ENCODE results near the gene SOWAHA. TPM values are rescaled to one million over a fixed set of nuclear protein-coding genes. Genes with fewer than 3 reads are reported as not detected.
"Not testable (repeated sequence)": the region's sequence is repeated elsewhere in the genome, so short reads cannot be mapped to it uniquely, and the experiment has no call there.

Gene SOWAHA
- polyA plus RNA-seq, 3 donors, result not detected

GRCh38 chr5:132800545-132800944, 12.6 kb upstream of the SOWAHA start:
- Histone ChIP-seq H3K27me3 (ENCODE audit: control insufficient read depth in 2 of 2, insufficient read depth in 2 of 2, low read length in 2 of 2) (peaks cover 17 to 23% of the 10 kb centered on the region in 2 donors), H3K4me2 (replicated peaks; ENCODE audit: extremely low read depth, low read length, poor library complexity, severe bottlenecking) (no peak overlapping the region), H3K9ac (ENCODE audit: insufficient read depth, low read length, poor library complexity, severe bottlenecking) (no peak overlapping the region), H3K4me3 (replicated peaks in 1 of 3; ENCODE audit: low read depth in 2 of 3, low read length in 3 of 3) (no peak overlapping the region), H2AFZ (ENCODE audit: insufficient read depth, low read depth, low read length, poor library complexity, severe bottlenecking) (no peak overlapping the region), H3K27ac (ENCODE audit: low read depth in 1 of 2, low read length in 2 of 2) (no peak overlapping the region), H4K20me1 (ENCODE audit: insufficient read depth, low read length) (no peaks in the 10 kb centered on the region), H3K4me1 (ENCODE audit: control insufficient read depth in 1 of 2, insufficient read depth in 2 of 2, low read length in 2 of 2) (no peaks in the 10 kb centered on the region), H3K9me3 (replicated peaks in 1 of 2; ENCODE audit: control insufficient read depth in 1 of 2, insufficient read depth in 1 of 2, low read length in 2 of 2) (no peaks in the 10 kb centered on the region), H3K79me2 (ENCODE audit: insufficient read depth, low read length) (no peaks in the 10 kb centered on the region), H3K36me3 (replicated peaks in 1 of 2; ENCODE audit: control insufficient read depth in 1 of 2, insufficient read depth in 2 of 2, low read length in 2 of 2) (no peaks in the 10 kb centered on the region)
- peaks cover 24 to 50% (median 44%) of the 10 kb centered on the region in 3 donors for H3K27me3 Mint-ChIP-seq (ENCODE audit: low read depth in 3 of 3)
- H3K36me3 Mint-ChIP-seq, result no peaks in the 10 kb centered on the region
- no peak for DNase-seq
- WGBS (ENCODE audit: insufficient coverage), result no CpG with 5 or more reads among the region's 2 CpGs
- peaks cover 0 to 4% (median 3%) of the 10 kb centered on the region in 7 donors for H3K9me3 Mint-ChIP-seq
- TF ChIP-seq, protein P1, sequence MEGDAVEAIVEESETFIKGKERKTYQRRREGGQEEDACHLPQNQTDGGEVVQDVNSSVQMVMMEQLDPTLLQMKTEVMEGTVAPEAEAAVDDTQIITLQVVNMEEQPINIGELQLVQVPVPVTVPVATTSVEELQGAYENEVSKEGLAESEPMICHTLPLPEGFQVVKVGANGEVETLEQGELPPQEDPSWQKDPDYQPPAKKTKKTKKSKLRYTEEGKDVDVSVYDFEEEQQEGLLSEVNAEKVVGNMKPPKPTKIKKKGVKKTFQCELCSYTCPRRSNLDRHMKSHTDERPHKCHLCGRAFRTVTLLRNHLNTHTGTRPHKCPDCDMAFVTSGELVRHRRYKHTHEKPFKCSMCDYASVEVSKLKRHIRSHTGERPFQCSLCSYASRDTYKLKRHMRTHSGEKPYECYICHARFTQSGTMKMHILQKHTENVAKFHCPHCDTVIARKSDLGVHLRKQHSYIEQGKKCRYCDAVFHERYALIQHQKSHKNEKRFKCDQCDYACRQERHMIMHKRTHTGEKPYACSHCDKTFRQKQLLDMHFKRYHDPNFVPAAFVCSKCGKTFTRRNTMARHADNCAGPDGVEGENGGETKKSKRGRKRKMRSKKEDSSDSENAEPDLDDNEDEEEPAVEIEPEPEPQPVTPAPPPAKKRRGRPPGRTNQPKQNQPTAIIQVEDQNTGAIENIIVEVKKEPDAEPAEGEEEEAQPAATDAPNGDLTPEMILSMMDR (IDR thresholded peaks at IDR 0.05), result no peak
- no peak overlapping the region for H3K27ac Mint-ChIP-seq
- peaks cover 5% of the 10 kb centered on the region for H3K4me1 Mint-ChIP-seq
- intact Hi-C loops (cut with micrococcal nuclease), result no loop called here
- peak overlapping the region in 1 of 2 donors; percentile 1 for H3K4me3 Mint-ChIP-seq

DNA sequence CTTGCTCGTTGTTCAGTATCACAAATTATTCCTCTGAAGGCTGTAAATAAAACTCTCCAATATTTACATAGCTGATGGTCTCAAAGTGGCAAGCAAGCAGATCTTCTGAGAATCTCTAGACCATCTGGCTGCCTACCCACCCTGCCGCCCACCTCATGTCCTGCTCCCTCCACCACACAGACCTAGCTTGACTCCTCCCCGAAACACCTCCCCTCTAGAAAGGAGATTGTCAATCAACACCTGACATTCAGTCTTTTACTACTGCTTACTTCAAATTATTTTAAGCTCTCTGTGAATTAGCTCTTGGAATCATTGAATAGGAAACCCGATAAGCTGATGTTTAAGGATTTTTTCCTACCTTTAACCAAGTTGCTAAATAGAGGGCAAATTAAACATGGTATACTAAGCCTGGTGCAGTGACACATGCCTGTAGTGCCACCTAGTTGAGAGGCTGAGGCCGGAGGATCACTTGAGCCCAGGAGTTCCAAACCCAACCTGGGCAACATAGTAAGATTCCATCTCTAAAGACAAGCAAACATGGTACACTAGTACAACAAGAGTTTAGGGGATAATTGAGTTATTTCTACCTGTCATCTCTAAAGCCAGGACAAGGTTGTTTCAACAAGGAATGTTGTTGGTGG, 10.9 kb upstream of the SOWAHA start:
- no peaks in the 10 kb centered on the region for H3K4me1 ChIP-seq (ENCODE audit: control insufficient read depth in 1 of 2, insufficient read depth in 2 of 2, low read length in 2 of 2)
- H3K36me3 ChIP-seq (replicated peaks in 1 of 2; ENCODE audit: control insufficient read depth in 1 of 2, insufficient read depth in 2 of 2, low read length in 2 of 2), result no peaks in the 10 kb centered on the region
- Mint-ChIP-seq H3K4me3 (peak overlapping the region in 1 of 2 donors; percentile 49), H3K9me3 (peaks cover 0 to 6% (median 3%) of the 10 kb centered on the region in 7 donors), H3K36me3 (no peaks in the 10 kb centered on the region), H3K27me3 (ENCODE audit: low read depth in 3 of 3) (peaks cover 30 to 53% (median 39%) of the 10 kb centered on the region in 3 donors), H3K27ac (no peak overlapping the region), H3K4me1 (peaks cover 5% of the 10 kb centered on the region)
- TF ChIP-seq, protein P1 (IDR thresholded peaks at IDR 0.05), result no peak
- no peaks in the 10 kb centered on the region for H3K79me2 ChIP-seq (ENCODE audit: insufficient read depth, low read length)
- intact Hi-C loops (cut with micrococcal nuclease), result no loop called here
- H3K9me3 ChIP-seq (replicated peaks in 1 of 2; ENCODE audit: control insufficient read depth in 1 of 2, insufficient read depth in 1 of 2, low read length in 2 of 2), result no peaks in the 10 kb centered on the region
- no peak overlapping the region for H3K4me3 ChIP-seq (replicated peaks in 1 of 3; ENCODE audit: low read depth in 2 of 3, low read length in 3 of 3)
- H3K9ac ChIP-seq (ENCODE audit: insufficient read depth, low read length, poor library complexity, severe bottlenecking), result no peak overlapping the region
- 72% methylated on average over 2 of the region's 5 CpGs for WGBS (ENCODE audit: insufficient coverage)
- no peak overlapping the region for H2AFZ ChIP-seq (ENCODE audit: insufficient read depth, low read depth, low read length, poor library complexity, severe bottlenecking)
- no peaks in the 10 kb centered on the region for H4K20me1 ChIP-seq (ENCODE audit: insufficient read depth, low read length)
- DNase-seq, result no peak
- peaks cover 17 to 26% of the 10 kb centered on the region in 2 donors for H3K27me3 ChIP-seq (ENCODE audit: control insufficient read depth in 2 of 2, insufficient read depth in 2 of 2, low read length in 2 of 2)
- no peak overlapping the region for H3K4me2 ChIP-seq (replicated peaks; ENCODE audit: extremely low read depth, low read length, poor library complexity, severe bottlenecking)
- no peak overlapping the region for H3K27ac ChIP-seq (ENCODE audit: low read depth in 1 of 2, low read length in 2 of 2)

DNA sequence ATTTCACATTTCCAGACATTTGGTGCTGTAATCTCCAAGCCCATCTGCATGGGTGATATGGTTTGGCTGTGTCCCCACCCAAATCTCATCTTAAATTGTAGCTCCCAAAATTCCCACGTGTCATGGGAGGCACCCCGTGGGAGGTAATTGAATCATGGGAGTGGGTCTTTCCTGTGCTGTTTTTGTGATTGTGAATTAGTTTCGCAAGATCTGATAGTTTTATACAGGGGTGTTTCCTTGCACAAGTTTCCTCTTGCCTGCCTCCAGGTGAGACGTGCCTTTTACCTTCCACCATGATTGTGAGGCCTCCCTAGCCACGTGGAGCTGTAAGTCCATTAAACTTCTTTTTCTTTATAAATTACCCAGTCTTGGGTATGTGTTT, 10.4 kb upstream of the SOWAHA start:
- peaks cover 33 to 54% (median 40%) of the 10 kb centered on the region in 3 donors for H3K27me3 Mint-ChIP-seq (ENCODE audit: low read depth in 3 of 3)
- H4K20me1 ChIP-seq (ENCODE audit: insufficient read depth, low read length), result not testable (repeated sequence)

More for the DNA sequence above, 10.4 kb upstream of the SOWAHA start:
- DNase-seq; H3K9me3 ChIP-seq (replicated peaks in 1 of 2; ENCODE audit: control insufficient read depth in 1 of 2, insufficient read depth in 1 of 2, low read length in 2 of 2); H3K9ac ChIP-seq (ENCODE audit: insufficient read depth, low read length, poor library complexity, severe bottlenecking); H3K36me3 Mint-ChIP-seq; H3K9me3 Mint-ChIP-seq; H2AFZ ChIP-seq (ENCODE audit: insufficient read depth, low read depth, low read length, poor library complexity, severe bottlenecking); H3K27ac Mint-ChIP-seq; H3K79me2 ChIP-seq (ENCODE audit: insufficient read depth, low read length); H3K27ac ChIP-seq (ENCODE audit: low read depth in 1 of 2, low read length in 2 of 2); H3K36me3 ChIP-seq (replicated peaks in 1 of 2; ENCODE audit: control insufficient read depth in 1 of 2, insufficient read depth in 2 of 2, low read length in 2 of 2); H3K4me1 Mint-ChIP-seq; H3K4me3 ChIP-seq (replicated peaks in 1 of 3; ENCODE audit: low read depth in 2 of 3, low read length in 3 of 3); H3K4me2 ChIP-seq (replicated peaks; ENCODE audit: extremely low read depth, low read length, poor library complexity, severe bottlenecking); intact Hi-C loops (cut with micrococcal nuclease); H3K4me1 ChIP-seq (ENCODE audit: control insufficient read depth in 1 of 2, insufficient read depth in 2 of 2, low read length in 2 of 2): not testable (repeated sequence)
- H3K27me3 ChIP-seq (ENCODE audit: control insufficient read depth in 2 of 2, insufficient read depth in 2 of 2, low read length in 2 of 2), result peaks cover 15 to 26% of the 10 kb centered on the region in 2 donors
- H3K4me3 Mint-ChIP-seq, result peak overlapping the region in 1 of 2 donors; percentile 32
- WGBS (ENCODE audit: insufficient coverage), result no CpG with 5 or more reads among the region's 5 CpGs

All from CD14-positive monocyte (primary cell).